Activated gamma-delta T cell treated with Interleukin-2 at 50 U/mL for 16 hours (primary cell): ENCODE results near the gene MCIDAS.
A peak's percentile ranks its signal among the peaks of the same experiment; 100 is the strongest.

Source experiments
- DNase-seq: peaks from one replicate; pipeline ENCODE4 v3.0.0-alpha.2; 2020

MCIDAS gene

DNA sequence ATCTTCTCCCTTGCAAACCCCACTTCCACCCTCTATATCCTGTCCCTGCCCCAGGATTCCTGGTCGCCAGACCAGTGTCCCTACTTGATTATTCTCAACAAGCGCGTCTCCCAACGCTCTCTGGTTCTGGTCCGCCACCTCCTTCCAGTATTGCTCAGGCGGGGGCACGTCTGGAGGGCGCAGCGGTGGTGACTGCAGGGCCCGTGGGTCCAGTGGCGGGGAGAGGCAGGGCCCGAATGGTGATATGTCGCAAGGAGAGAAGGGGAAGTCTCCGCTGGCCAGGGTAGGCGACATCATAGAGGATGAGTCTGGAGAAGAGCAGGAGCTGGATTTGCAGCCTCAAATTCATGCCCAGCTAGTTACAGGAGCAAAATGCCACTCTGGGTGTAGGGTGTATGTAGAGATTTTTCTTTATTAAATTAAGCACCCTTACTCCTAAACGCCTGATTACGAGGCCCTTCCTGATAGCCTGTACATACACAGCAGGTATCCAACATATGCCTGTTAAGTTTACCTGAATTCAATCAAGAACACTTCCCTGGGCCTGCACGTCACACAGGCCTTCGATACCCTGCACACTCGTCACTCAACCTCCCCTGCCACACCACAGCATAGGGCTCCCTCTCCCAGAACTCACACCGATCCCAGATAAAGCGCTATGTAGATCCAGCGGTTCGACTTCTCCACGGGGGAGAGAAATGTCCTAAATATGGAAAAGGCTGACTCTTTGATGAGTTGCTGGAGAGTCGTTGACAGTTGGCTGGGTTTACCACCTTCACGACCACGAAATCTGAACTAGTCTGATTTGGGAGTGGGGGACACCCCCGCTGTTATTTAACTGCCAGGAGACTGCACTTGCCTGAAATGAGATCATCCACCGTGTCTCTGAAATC is 4.8 kb downstream of the MCIDAS start:
- DNase-seq: no peak

DNA sequence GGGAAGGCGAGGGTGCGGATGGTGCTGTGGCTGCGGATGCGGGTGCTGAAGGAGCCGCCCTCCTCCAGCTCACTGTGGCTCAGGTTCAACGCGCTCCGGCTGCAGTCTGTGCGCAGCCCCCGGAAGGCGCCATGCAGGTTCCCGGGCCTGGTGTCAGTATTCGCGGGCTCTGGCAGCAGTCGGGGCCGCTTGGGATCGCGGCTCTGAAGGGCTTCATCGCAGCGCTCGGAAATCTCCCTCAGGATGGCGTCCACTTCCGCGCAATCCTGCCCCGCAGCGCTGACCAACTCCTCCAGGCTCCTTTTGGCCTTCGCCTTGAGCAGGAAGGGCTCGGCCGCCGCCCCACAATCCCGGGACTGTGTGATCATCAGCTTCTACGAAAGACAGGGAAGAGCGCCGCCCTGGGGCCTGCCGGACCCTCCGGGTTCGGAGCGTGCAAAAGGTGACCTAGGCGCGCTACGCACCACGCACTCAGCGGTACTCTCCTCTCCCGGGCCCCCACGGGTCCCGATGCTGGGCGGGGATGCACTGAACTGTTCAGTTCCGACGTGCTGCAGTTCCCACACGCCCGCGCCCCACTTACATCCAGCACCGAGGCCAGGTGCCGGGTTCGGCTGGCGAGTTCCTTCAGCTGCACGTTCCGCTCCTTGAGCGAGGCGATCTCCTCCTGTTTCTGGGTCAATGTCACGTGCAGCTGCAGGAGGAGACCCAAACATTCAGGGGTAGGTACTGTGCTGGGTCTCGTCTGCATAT is 6.5 kb downstream of the MCIDAS start:
- no peak for DNase-seq

DNA sequence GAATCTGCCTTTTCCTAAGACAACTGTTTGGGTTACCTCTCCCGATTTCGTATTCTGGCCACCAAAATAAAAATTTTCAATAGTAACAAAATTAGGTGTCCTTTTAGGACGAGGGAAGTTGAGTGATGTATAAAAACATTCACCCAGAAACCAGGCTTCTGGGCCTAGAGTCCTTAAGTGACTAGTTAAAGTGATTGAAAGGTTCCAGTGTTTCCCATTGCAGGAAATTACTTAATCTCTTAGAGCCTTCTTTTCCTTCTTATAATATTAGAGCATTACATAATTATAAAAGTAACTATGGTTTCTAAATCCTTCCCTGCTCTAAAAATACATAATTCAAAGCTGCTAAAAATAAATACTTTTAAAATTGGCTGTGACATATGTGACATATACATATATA is 7.3 kb downstream of the MCIDAS start:
- no peak for DNase-seq

DNA sequence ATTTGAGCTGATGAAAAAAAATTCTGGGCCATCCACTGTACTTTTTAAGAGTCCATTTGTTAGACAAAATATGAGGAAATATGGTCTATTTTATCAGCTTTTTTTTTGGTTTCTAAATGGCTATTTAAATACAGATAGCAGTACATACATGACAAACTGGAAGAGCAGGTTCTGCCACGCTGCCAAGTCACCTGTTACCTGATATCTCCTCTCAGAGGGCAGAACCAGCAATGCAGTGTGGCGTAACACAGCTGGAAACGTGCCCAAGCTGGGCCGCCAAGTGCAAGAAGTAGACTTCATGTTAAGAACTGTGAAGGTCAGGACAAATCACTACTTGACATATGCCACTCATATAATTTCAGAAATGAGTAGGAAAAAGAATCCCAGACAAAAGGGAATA is 8.1 kb downstream of the MCIDAS start:
- no peak for DNase-seq

DNA sequence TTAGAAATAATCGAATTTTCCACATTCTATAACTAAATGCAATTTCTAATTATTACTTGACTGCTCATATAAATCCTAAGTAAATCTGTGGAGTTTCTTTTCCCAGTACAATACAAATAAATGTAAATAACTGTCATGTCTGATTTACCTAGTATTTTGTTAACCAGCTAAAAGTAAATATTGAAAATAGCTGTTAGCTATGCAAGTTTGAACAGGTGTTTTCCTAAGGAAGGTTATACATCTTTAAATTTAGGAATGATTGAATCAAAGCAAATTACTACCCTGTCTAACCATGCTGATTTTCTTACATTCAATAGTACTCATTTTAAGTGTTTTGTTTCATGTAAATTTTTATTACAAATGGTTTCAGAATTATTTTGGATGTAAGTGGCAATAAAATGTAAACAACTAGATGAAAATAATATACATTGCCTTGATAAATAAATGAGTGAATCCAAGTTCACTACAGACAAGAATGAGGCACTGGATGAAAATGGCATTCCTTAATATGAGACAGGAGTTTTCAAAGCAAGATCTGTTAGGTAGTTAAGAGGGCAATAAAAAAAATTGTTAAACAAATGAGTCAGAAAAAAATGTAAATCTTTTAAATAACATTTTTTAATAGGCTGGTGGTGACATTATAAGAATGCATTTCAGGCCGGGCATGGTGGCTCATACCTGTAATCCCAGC is 15.8 kb downstream of the MCIDAS start:
- DNase-seq: no peak

DNA sequence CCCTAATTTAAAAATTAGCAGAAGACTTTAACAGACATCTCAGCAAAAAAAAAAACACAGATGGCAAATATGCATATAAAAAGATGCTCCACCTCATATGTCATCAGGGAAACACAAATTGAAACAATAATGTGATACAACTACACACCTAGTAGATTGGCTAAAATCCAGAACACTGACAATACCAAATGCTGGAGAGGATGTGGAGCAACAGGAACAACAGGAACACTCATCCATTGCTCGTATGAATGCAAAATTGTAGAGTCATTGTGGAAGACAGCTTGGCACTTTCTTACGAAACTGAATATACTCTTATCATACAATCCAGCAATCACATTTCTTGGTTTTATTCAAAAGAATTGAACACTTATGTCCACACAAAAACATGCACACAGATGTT is 22.1 kb downstream of the MCIDAS start:
- no peak for DNase-seq

DNA sequence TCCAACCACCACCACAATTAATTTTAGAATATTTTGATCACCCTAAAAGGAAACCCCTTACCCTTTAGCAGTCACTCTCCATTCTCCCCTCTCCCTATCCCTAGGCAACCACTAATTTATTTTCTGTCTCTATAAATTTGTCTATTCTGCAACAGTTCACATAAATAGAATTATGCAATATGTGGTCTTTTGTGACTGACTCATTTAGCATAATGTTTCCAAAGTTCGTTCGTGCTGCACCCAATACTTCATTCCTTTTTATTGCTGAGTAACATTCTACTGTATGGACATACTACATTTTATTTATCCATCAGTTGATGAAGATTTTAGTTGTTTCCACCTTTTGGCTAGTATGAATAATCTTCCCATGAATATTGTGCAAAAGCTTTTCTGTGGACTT is 36.0 kb downstream of the MCIDAS start:
- no peak for DNase-seq

DNA sequence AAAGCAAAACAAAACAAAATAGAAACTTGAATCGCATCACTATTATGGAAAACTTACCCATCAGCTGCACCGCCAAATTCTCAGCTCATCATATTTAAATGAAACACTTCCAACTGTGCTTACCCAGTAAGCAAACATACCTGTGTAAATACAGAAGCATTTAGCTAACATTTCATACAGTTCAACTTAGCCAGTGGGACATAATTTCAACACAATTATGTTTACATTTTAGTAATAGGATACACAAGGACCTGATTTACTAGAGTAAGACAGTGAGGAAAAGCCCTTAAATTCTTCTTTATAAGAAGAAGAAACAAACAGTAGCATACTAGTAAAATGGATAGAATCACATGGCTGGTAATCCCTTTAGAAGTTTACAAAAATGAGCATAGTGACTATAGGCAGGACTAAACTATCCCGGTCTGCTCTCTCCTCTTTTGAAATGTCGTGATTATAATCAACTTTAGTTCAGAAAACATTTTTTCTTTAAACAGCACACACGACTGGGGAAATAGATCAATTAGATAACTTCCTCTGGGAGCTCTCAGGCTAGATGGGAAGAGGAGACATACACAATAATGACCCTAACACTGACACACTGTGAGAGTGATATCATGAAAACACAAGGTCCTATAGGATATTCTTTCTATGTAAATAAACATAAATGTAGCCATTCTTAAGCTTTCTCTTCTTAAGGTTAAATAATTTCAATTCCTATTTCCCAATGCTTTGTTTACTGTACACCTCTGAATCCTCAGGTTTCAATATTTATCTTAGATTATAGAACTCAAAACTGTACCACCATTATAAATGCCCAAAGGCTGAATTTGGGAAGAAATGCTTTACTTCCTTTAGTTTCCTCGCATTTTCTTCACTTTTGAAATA is 38.2 kb downstream of the MCIDAS start:
- no peak for DNase-seq

DNA sequence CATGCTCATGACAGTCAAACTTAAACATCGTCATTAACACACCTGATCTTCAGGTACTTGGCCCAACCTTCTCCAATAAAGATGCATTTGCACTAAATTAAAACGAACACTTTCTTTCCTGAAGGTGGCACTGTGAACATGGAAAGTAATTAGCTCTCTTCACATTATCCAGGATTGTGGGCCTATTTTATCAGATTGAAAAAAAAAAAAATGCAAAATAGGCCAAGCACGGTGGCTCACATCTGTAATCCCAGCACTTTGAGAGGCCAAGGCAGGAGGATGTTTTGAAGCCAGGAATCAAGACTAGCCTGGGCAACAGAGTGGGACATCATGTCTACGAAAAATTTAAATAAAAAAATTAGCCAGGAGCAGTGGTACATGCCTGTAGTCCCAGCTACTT is 39.7 kb downstream of the MCIDAS start:
- DNase-seq: no peak

DNA sequence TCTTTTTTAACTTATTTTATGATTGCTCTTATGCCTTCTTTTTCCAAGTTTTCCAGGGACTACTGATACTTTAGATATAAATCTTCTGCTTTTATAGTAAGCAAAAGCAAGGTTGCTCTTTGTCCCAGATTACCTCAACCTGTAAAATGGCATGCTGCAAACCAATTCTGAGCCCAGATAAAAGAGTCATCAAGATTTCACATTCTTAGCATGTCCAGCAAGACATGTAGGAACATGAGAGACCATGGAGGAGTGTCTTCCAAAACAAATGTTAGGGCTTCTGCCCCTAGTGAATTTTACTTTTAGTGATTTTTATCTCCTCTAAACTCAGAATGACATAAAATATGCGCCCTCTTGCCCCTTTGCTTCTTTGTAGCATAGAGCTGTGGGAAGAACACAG is 47.1 kb downstream of the MCIDAS start:
- DNase-seq: no peak

DNA sequence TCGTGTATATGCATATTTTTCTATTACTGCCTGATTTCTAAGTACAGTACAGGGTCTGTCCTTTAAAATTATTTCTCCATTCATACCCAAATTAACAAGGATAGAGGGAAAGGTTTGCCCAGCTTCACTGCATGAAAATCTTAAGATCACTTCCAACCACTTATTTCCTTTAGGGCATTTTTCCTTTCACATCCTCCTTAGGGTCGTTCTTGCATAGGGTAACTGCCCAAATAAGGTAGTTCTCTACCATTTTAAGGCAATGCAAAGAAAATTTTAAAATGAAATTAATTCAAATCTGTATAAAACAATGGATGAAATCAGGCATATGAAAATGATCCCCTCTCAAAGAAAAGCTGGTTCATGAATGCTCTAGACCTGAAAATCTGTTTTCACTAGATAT is 50.0 kb downstream of the MCIDAS start:
- no peak for DNase-seq

DNA sequence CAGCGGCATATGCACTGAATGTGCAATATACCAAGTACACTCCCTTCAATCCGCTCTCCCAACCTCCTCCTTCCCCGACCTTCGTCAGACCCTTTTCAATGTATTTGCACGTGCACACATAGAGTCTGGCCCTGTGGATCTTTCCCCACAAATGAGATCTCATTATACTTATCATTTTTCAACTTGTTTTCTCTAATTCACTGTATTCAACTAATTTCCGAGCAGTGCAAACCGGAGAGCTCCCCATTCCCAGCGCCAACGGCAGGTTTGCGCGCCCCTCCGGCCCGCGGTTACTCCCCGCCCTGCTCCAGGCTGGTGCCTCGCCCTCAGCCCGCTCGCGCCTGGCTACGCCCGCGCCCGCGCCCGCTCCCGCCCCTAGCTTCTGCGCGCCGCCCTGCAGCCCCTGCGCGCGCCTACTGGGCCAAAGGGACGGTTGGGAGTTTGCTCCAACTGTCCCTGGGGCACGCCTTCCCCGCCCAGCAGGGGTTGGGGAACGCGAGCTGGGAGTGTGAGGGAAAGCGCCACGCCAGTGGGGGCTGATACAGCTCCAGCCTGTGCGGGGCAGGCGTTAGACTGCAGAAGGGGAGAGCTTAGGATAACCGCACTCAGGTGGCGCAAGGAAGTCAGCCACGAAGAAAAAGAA is 50.8 kb downstream of the MCIDAS start:
- no peak for DNase-seq

DNA sequence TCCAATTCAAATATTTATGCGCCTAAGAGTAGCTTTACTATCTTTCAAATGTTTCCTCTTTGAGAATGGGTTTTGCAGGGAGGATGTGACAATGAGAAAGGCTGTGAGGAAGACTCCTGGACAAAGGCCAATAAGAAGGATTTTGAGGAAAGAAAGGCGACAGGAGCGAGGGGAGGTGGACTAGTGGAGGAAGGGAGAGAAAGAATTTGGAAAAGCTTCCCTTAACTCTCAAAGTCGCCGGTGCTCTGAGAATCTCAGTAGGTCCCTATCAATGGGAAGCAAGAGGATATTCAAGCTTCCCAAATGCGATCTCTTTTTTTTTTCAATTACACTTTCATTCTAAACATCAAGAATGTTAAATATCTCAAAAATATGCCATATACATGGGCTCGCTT is 51.3 kb downstream of the MCIDAS start:
- DNase-seq: no peak

DNA sequence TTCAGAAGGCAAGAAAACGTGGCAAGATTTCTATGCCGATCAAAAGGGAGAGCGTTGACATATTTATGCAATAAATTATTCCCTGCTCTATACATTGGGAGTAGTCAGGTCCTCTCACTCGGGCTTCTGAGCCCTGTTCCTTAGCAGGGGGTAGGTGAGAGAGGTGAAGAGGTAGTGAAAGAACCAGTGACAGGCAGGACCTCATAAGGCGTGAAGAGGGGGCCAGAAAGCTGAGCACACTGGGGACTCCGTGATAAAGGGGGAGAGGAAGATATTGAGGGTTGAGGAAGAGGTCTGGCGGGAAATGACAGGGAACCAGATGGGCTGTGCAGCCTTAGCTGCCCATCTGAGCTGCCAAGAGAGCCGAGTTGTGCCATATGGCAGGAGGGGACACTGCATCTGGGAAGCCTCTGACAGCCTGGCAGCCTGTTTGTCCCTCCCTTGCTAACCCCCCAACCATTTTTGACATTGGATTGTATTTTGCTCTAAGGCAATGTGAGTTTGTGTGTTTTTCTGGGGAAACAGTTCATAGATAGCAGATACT is 53.4 kb downstream of the MCIDAS start:
- no peak for DNase-seq

DNA sequence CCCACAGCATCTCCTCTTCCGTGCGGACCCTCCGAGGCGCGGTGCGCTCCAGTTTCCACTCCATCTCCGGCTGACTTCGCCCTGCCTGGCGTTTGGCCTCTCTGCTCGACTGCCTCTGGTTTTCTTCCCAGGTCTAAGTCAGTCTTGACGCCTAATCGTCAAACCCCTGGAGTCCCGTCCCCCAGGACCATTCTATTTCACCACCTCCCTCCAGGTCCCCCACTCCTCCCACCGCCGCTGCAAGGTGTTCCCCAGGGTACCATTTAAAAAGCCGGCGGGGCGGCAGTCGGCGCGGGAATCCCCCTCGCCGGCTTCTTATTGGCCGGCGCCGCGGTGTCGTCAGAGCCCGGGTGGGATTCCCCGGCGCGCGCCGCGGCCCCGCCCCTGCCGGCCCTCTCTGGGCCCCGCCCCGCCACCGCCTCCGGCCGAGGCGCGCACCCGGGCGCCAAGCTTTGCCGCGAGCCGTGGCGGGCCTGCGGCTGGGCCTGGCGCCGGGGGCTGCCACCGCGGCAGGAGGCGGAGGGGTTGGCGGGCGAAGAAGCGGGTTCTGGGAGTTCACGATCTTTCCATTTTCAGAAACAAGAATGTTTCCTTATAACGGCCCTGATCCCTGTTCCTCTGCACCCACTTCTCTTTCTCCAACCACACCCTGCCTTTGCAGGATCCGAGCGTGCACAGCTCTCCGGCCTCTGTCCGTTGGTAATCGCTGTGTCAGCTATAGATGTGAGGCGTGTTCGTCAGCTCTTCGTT is 54.0 kb downstream of the MCIDAS start, which contains the start of gene CDC20B:
Gene CDC20B, minus strand, starts transcription at position 241 of the 750 bp plus-strand sequence. Its CDS starts 177 bp downstream, at position 64.
- DNase-seq: peak; percentile 55

DNA sequence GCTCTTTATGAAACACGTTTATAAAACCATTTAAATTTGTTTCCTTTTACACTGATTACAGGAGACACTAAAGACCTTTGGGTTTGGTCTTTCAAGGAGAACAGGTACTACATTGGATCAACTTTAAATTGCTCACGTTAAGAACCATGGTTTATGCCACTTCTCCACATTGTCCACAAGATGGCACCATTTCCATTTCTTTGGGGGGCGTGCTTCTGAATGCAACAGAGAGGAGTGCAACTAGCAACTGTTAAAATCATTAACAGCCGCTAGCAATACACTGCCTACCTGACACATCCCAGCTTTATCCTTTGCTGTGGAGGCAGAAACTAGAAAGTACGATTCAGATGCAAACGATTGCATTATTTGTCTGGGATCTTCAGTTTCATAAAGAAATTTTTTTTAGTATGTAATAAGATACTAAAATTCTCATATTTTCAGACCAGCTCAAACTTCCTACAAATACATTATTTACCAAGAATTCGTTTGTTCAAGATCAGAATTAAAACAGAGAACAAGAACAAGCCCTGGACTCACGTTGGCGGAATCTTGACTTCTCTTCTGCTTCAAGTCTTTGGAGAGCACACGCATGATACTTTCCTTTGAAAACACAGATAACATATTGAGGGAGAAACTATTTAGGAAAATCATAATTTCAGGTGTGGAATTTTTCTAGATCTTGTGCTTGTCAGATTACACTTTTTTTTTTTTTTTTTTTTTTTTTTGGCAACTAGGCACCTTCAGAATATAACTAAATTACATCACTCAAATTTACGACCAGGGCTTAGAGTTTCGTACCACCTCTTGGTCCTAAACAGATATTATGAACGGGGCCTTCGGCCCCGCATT is 54.8 kb downstream of the MCIDAS start:
- DNase-seq: peak; percentile 60

DNA sequence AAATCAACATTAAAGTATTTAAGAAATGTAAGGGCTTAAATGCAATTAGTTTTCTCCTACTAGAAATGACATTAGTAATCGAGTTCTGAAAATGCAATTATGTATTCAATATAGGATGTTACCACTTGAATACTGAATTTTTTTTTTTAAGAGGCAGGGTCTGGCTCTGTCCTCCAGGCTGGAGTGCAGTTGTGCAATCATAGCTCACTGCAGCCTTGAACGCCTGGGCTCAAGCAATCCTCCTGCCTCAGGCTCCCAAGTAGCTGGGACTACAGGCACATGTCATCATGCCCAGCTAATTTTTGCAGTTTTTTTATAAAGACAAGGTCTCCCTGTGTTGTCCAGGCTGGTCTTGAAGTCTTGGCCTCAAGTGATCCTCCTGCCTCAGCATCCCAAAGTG is 55.6 kb downstream of the MCIDAS start:
- no peak for DNase-seq
